ENCODE data around the gene ATXN2. TPM values are rescaled to one million over a fixed set of nuclear protein-coding genes. Genes with fewer than 3 reads are reported as not detected.
"Not testable (repeated sequence)": the region's sequence is repeated elsewhere in the genome, so short reads cannot be mapped to it uniquely, and the experiment has no call there.

The ATXN2 gene
- total RNA-seq, 1 experiment from 2014 or later, result 12.8 TPM

DNA sequence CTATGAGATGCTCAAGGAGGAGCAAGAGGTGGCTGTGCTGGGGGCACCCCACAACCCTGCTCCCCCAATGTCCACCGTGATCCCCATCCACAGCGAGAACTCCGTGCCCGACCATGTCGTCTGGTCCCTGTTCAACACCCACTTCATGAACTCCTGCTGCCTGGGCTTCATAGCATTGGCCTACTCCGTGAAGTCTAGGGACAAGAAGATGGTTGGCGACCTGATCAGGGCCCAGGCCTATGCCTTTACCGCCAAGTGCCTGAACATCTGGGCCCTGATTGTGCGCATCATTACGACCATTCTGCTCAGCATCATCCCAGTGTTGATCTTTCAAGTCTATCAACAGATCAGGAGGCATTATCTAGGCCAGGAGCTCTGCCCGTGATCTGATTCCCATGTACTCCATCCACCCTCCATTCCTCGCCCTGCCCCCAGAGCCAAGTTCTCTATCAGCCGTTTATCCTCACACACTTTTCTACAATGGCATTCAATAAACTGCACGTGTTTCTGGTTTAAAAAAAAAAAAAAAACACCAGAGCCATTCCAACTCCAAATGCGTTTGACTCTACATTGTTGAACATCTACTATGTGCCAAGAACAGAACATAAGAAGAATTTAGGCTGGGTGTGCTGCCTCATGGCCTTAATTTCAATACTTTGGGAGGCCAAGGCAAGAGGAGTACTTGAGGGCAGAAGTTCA is 17.5 kb downstream of the ATXN2 start:
- DNase-seq (ENCODE audit: low read depth, low spot score), result no peak
- in situ Hi-C loops (cut with HindIII; ENCODE audit: low pct_unique_long_range_greater_than_20kb, low sequenced_read_pairs), result no loop called here

DNA sequence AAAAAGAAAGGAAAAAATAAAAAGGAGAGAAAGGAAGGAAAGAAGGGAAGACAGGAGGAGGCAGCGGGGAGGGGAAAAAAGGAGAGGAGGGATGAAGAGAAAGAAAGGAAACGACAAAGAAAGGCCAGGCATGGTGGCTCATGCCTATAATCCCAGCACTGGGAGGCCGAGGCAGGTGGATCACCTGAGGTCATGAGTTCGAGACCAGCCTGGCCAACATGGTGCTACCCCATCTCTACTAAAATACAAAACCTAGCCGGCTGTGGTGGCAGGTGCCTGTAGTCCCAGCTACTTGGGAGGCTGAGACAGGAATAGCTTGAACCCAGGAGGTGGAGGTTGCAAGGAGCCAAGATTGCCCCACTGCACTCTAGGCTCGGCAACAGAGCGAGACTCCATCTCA is 18.4 kb downstream of the ATXN2 start:
- no peak for DNase-seq (ENCODE audit: low read depth, low spot score)
- in situ Hi-C loops (cut with HindIII; ENCODE audit: low pct_unique_long_range_greater_than_20kb, low sequenced_read_pairs), result no loop called here

DNA sequence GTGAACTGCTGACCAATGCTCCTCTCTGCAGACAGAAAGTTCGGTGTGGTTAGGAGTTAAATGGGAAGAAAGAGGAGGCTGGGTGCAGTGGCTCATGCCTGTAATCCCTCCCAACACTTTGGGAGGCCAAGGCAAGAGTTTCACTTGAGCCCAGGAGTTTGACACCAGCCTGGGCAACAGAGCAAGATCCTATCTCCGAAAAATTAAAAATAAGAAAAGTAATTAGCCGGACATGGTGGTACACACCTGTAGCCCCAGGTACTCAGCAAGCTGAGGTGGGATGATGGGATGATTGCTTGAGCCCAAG is 19.0 kb downstream of the ATXN2 start:
- in situ Hi-C loops (cut with HindIII; ENCODE audit: low pct_unique_long_range_greater_than_20kb, low sequenced_read_pairs), result no loop called here
- no peak for DNase-seq (ENCODE audit: low read depth, low spot score)

DNA sequence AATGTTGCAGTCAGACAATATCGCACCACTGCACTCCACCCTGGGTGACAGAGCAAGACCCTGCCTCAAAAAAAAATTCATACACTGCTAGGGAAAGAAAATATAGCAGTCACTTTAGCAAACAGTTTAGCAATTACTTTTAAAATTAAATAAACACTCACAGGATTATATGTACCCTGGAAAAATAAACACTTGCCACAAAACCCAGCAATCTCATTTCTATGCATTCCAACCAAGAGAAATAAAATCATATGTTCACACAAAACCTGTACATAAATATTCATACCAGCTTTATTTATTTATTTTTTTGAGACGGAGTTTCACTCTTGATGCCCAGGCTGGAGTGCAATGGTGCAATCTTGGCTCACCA is 20.2 kb downstream of the ATXN2 start:
- DNase-seq (ENCODE audit: low read depth, low spot score), result no peak

DNA sequence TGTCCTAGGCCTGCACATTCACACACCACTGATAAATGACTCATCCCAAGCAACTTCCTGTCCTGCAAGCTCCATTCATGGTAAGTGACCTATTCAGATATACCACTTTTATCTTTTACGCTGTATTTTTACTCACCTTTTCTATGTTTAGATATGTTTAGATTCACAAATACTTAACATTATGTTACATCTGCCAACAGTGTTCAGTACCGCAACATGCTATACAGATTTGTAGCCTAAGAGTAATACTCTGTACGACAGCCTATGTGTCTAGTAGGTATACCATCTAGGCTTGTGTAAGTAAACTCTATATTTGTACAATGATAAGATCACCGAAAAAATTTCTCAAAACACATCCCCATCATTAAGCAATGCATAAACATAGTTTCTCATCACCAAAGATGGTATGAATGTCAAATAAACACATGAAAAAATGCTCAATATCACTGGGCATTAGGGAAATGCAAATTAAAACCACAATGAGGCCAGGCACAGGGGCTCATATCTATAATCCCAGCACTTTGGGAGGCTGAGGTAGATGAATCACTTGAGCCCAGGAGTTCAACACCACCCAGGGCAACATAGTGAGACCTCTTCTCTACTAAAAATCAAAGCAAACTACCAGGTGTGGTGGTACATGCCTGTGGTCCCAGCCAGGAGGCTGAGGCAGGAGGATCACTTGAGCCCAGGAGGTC is 20.7 kb downstream of the ATXN2 start:
- in situ Hi-C loops (cut with HindIII; ENCODE audit: low pct_unique_long_range_greater_than_20kb, low sequenced_read_pairs), result no loop called here
- peak; percentile 15 for DNase-seq (ENCODE audit: low read depth, low spot score)

More for the DNA sequence above, 20.2 kb downstream of the ATXN2 start:
- in situ Hi-C loops (cut with HindIII; ENCODE audit: low pct_unique_long_range_greater_than_20kb, low sequenced_read_pairs), result no loop called here

DNA sequence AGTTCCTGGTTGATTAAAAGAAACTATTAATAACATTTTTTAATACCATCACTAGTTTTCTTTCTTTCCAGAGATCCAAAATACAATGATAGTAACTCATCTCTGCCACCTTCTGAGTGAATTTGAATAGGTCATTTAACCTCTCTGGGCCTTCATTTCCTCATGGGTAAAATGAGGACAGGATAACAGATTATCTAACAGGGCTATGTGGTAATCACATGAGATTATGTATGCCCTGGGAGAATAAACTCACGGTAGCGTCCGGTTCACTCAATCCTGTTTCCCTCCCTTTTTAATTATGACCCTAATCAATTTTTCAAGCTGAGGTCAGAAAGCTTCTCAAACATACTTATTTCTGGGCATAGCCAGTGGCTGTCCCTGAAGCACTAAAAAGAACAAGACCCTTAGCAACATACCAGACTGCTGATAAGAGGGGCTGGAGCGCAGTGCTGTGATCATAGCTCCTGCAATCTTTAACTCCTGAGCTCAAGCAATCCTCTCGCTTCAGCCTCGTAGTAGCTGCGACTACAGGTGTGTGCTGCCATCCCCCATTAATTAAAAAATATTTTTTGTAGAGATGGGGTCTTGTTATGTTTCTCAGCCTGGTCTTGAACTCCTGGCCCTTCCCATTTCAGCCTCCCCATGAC is 24.2 kb downstream of the ATXN2 start:
- in situ Hi-C loops (cut with HindIII; ENCODE audit: low pct_unique_long_range_greater_than_20kb, low sequenced_read_pairs), result no loop called here
- DNase-seq (ENCODE audit: low read depth, low spot score), result no peak

DNA sequence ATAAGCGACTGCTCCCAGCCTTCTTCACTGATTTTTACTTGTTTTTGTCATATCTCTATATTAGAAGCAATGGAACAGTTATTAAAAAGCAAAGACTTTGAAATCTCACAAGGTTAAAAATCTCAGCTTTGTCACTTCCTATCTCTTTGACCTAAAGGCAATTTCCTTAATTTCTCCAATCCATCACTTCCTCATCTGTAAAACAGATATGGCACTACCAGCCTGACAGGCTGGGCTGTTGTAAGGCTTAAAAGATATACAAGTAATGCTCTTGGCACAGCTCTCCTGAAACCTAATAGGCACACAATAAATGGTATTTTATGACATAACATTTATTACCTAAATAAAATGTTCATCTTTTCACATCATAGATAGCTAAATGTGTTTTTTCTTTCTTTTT is 25.6 kb downstream of the ATXN2 start:
- DNase-seq (ENCODE audit: low read depth, low spot score), result no peak
- in situ Hi-C loops (cut with HindIII; ENCODE audit: low pct_unique_long_range_greater_than_20kb, low sequenced_read_pairs), result no loop called here

DNA sequence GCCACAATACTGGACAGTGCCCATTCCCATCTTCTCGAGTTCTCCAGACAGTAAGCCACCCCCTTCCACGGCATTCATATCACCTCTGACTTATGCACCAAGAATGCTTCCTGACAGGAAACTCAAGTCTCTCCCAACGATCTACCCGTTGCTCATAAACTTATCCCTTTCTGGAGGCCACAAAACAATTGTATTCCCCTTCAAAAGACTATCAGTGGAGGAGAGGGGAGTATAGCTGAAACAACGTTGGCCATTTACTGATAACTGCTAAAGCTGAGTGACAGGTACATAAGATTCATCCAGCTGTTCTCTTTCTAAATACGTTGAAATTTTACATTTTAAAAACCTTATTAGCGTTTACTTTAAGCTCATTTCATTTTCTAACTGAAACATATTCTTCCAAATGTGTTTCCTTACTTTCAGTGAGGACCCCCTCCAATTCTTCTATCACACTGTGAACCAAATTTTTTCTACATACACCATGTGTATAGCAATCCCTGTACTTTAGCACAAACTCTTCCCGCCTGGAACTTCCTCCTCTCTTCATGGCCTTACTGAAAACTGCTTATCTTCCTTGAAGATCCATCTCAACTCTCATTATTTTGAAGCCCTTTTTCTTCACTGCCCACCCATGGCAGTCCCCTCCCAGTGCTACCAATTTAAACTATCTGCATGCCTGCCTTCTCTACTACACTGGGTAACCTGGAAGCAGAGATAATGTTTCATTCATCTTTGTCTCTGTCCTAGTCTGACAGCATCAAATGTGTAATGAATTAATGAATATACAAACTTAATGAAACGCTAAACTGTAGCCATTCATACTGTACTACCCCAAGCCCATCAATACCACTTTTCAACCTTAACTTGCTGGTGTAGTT is 28.8 kb downstream of the ATXN2 start:
- in situ Hi-C loops (cut with HindIII; ENCODE audit: low pct_unique_long_range_greater_than_20kb, low sequenced_read_pairs), result no loop called here
- peak; percentile 9 for DNase-seq (ENCODE audit: low read depth, low spot score)

DNA sequence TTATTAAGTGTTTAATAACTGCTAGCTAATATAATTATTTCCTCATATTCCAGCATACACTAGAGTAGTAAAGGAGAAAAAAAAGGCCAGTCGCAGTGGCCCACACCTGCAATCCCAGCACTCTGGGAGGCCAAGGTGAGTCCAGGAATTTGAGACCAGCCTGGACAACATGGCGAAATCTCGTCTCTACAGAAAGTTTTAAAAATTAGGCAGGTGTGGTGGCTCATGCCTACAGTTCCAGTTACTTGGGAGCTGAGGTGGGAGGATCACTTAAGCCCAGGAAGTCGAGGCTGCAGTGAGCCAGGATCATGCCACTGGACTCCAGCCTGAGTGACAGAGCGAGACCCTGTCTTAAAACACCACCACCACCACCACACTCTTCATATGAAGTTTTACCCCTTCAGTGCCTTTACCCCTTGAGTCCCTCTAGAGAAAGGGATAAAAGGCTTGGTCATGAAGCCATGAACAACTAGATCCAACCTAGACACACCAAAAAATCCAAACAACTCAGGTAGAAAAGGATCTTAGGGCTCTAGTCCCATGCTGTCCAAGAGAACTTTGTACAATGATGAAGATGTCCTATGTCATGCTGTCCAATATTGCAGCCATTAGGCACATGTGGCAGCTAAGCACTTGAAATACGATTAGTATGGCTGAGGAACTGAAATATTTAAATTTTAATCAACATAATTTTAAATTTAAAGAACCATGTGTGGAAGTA is 29.6 kb downstream of the ATXN2 start:
- DNase-seq (ENCODE audit: low read depth, low spot score), result no peak
- in situ Hi-C loops (cut with HindIII; ENCODE audit: low pct_unique_long_range_greater_than_20kb, low sequenced_read_pairs), result no loop called here

DNA sequence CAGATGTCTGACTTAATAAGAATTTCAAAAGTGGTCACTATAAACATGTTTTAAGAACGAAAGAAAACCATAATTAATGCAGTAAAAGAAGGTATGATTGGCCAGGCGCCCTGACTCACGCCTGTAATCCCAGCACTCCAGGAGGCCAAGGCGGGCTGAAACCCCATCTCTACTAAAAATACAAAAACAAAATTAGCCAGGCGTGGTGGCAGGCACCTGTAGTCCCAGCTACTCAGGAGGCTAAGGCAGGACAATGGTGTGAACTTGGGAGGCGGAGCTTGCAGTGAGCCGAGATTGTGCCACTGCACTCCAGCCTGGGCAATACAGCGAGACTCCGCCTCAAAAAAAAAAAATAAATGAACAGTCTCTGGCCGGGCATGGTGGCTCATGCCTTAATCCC is 38.3 kb downstream of the ATXN2 start:
- DNase-seq (ENCODE audit: low read depth, low spot score); in situ Hi-C loops (cut with HindIII; ENCODE audit: low pct_unique_long_range_greater_than_20kb, low sequenced_read_pairs): not testable (repeated sequence)

DNA sequence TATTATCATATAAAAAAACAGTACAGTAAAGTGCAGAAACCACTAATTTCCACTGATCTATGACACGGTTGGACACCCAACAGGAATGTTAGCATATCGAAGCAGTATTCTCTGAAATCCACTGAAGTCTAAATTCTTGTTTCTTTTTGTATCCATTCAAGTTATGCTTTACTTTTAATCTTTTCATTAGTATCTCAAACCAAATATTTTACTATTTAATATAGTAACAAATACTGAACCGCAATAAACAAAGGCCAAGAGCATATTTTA is 41.1 kb downstream of the ATXN2 start:
- no peak for DNase-seq (ENCODE audit: low read depth, low spot score)
- in situ Hi-C loops (cut with HindIII; ENCODE audit: low pct_unique_long_range_greater_than_20kb, low sequenced_read_pairs), result no loop called here

DNA sequence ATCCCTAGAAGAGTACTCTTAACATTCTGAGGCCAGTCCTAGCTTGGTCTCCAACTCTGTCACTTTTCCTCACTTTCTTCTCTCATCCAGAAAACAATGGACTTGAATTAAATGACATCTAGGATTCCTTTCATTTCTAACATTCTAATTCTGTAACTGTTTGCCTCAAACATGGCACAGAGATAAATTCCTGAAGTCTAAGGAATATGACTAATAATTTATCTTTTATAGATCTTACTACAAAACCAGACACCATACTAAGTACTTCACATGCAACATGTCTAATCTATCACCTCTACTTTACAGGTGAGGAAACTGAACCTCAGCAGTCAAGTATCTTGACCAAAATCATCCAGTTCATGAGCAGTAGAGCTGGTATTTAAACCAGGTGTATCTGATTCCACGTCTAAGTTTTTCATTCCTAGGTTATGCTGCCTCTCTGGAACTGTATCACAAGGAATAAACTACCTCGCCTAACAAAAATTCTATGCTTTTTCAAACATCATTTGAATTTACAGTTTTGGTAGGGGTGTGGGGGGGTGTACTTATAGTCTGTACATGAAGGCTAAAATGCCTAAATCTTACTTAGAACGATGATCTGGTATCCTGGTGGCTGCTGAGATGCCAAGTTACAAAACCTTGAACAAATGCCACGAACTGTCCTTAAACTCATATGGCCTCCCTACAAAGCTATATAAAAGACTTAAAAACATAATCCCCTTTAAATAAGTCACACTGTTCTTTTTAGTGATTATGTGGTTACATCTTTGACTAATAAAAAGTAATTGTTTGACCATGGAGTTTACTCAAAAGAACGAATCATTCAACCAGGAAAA is 41.6 kb downstream of the ATXN2 start:
- DNase-seq (ENCODE audit: low read depth, low spot score), result no peak
- in situ Hi-C loops (cut with HindIII; ENCODE audit: low pct_unique_long_range_greater_than_20kb, low sequenced_read_pairs), result no loop called here

DNA sequence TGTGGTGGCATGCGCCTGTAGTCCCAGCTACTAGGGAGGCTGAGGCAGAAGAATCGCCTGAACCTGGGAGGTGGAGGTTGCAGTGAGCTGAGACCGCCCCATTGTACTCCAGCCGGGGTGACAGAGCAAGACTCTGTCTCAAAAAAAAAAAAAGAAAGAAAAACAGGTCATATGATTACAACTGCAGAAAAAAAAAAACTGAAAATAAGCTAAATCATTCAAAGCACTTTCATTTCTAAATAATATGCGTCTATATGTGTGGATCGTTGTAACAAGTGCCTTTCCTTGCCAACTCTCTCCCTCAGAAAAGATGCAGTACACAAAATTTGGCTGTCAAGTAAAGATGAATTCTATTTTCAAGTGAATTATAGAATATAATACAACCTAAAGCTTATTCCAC is 42.4 kb downstream of the ATXN2 start:
- no peak for DNase-seq (ENCODE audit: low read depth, low spot score)
- in situ Hi-C loops (cut with HindIII; ENCODE audit: low pct_unique_long_range_greater_than_20kb, low sequenced_read_pairs), result no loop called here

DNA sequence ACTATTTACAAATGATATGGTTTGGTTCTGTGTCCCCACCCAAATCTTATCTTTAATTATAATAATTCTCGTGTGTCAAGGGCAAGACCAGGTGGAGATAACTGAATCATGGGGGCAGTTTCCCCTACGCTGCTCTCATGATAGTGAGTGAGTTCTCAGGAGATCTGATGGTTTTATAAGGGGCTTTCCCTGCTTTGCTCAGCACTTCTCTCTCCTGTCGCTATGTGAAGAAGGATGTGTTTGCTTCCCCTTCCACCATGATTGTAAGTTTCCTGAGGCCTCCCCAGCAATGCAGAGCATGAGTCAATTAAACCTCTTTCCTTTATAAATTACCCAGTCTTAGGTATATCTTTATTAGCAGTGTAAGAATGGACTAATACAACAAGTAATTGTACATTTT is 43.8 kb downstream of the ATXN2 start:
- in situ Hi-C loops (cut with HindIII; ENCODE audit: low pct_unique_long_range_greater_than_20kb, low sequenced_read_pairs); DNase-seq (ENCODE audit: low read depth, low spot score): not testable (repeated sequence)

DNA sequence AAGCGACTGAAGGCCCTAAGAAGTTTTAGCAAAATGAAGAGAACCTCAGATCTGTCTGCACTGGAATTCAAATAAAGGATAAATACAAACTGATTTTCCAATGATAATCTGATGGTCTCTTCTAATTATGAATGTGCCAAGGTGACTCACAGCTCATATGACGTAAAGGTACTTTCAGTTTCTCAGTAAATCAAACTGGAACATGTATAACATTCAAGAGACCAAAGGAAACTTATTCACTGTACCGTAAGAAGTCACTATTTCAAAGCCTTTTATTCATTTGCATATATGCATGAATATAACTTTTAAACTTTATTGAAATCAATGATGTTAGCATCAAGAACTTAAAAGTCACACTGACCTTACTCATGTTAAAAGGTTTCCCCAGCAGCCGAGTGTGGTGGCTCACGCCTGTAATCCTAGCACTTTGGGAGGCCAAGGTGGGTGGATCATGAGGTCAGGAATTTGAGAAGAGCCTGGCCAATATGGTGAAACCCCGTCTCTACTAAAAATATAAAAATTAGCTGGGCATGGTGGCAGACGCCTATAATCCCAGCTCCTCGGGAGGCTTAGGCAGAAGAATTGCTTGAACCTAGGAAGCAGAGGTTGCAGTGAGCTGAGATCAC is 52.2 kb downstream of the ATXN2 start:
- DNase-seq (ENCODE audit: low read depth, low spot score), result no peak
- in situ Hi-C loops (cut with HindIII; ENCODE audit: low pct_unique_long_range_greater_than_20kb, low sequenced_read_pairs), result no loop called here

DNA sequence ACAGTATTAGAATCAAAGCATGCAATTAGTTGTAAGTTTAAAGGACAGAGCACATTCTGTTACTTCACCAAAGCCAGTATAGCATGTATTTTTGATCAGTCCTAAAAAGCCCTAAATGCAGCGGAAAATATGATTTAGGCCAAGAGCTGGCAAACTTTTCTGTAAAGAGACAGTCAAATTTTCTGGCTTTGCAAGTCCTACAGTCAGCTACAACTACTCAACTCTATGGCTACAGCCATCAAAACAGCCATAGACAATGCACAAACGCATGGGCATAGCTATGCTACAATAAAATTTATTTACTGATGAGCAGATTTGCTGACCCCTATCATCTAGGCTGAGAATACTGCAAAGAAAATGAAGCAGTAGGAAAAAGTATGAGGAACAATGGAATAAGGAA is 52.9 kb downstream of the ATXN2 start:
- DNase-seq (ENCODE audit: low read depth, low spot score), result no peak
- in situ Hi-C loops (cut with HindIII; ENCODE audit: low pct_unique_long_range_greater_than_20kb, low sequenced_read_pairs), result no loop called here

DNA sequence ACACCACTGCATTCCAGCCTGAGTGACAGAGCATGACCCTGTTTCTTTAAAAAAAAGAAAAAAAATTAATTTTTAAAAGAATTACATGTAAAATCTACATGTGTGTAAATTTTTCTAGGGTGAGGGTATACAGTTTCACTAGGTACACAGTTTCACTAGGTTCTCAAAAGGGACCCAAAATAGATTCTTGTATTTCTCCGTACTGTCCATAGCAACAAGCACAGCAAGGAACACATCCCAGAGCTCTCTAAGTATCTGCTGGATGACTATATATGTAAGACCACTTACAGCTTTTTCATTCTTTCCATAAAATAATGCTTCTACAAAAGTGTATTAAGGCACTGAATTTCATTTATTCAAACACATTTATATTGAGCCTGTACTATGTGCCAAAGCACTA is 55.1 kb downstream of the ATXN2 start:
- no peak for DNase-seq (ENCODE audit: low read depth, low spot score)
- in situ Hi-C loops (cut with HindIII; ENCODE audit: low pct_unique_long_range_greater_than_20kb, low sequenced_read_pairs), result no loop called here
